ENCODE results near the gene C18orf63.

- TF ChIP-seq CTCF (conservative IDR thresholded peaks at IDR 0.05; ENCODE audit: low read length) (no peak), EZH2phosphoT487 (IDR thresholded peaks at IDR 0.05; ENCODE audit: borderline replicate concordance, low read depth, low read length) (no peak)
These were observed 28.8 kb upstream of the C18orf63 start for GRCh38 chr18:74286856-74287255.

Measured in OCI-LY7 (cell line).